IMR-90 (cell line): ENCODE data around the gene NKAIN2. TPM values are rescaled to one million over a fixed set of nuclear protein-coding genes. Genes with fewer than 3 reads are reported as not detected.

ENCODE experiments used
- ATAC-seq: fragments of 200-7000 bp; cut with Tn5 transposase; 2 replicates; pipeline ENCODE4 v1.9.1; 2020; ENCODE audit warnings: low read depth, mild to moderate bottlenecking, moderate library complexity
- BruUV-seq: library from RNA; stranded (reverse); fragments of 400-500 nt; replicated peaks from 2 replicates; lab custom pipeline; 2021; lab: Mats Ljungman, UMichigan
- CTCF ChIA-PET: fragments of 300-600 bp; formaldehyde crosslinking; extraction: SDS; loops from one replicate; lab custom pipeline; 2021; ENCODE audit warnings: antibody characterized with exemption; lab: Yijun Ruan, JAX
- POLR2A ChIA-PET: fragments of 300-600 bp; sonication (Branson Sonifier 250); formaldehyde crosslinking; loops from one replicate; lab custom pipeline; 2022; ENCODE audit warnings: antibody characterized with exemption; ENCODE audit not compliant: unreplicated experiment; lab: Charles Lee
- DNase-seq: peaks from one replicate; pipeline ENCODE4 v3.0.0; 2013
- H2AFZ ChIP-seq: replicated peaks from 2 replicates; pipeline ENCODE3; 2013; ENCODE audit warnings: low read length, mild to moderate bottlenecking; ENCODE audit not compliant: poor library complexity
- H2AK5ac ChIP-seq: 2 replicates; pipeline ENCODE4 v1.6.1; 2013; ENCODE audit warnings: low read depth, low read length, inconsistent platforms
- H2AK9ac ChIP-seq: replicated peaks from 2 replicates; pipeline ENCODE3; 2013; ENCODE audit warnings: mild to moderate bottlenecking, low read depth, low read length, moderate library complexity; ENCODE audit not compliant: poor library complexity
- H2BK120ac ChIP-seq: 2 replicates; pipeline ENCODE4 v1.6.1; 2013; ENCODE audit warnings: low read depth, low read length, inconsistent platforms
- H2BK15ac ChIP-seq: 3 replicates; pipeline ENCODE4 v1.6.1; 2013; ENCODE audit warnings: low read depth, low read length, inconsistent platforms
- H2BK20ac ChIP-seq: 2 replicates; pipeline ENCODE4 v1.6.1; 2013; ENCODE audit warnings: low read depth, mild to moderate bottlenecking, inconsistent platforms, low read length, moderate library complexity
- H2BK5ac ChIP-seq: 2 replicates; pipeline ENCODE4 v1.6.1; 2013; ENCODE audit warnings: mild to moderate bottlenecking, low read depth, low read length, inconsistent platforms; ENCODE audit not compliant: poor library complexity, severe bottlenecking
- H3K14ac ChIP-seq: replicated peaks from 2 replicates; pipeline ENCODE4 v1.6.1; 2013; ENCODE audit warnings: low read depth, low read length, inconsistent platforms
- H3K18ac ChIP-seq: 2 replicates; pipeline ENCODE4 v1.6.1; 2013; ENCODE audit warnings: low read depth, low read length, control low read depth
- H3K23ac ChIP-seq: 2 replicates; pipeline ENCODE4 v1.6.1; 2013; ENCODE audit warnings: low read depth, low read length, inconsistent platforms
- H3K27ac ChIP-seq: 2 replicates; pipeline ENCODE4 v1.5.1; 2013; ENCODE audit warnings: mild to moderate bottlenecking, control low read depth, low read length; ENCODE audit not compliant: insufficient read depth
- H3K27me3 ChIP-seq: 2 replicates; pipeline ENCODE4 v1.6.1; 2013; ENCODE audit warnings: low read length; ENCODE audit not compliant: control insufficient read depth, insufficient read depth
- H3K36me3 ChIP-seq: 2 replicates; pipeline ENCODE4 v1.6.1; 2013; ENCODE audit warnings: low read length, mixed read lengths; ENCODE audit not compliant: control insufficient read depth, insufficient read depth
- H3K4ac ChIP-seq: 2 replicates; pipeline ENCODE4 v1.6.1; 2013; ENCODE audit warnings: low read depth, low read length, inconsistent platforms
- H3K4me1 ChIP-seq: 2 replicates; pipeline ENCODE4 v1.6.1; 2013; ENCODE audit warnings: low read length, mixed read lengths; ENCODE audit not compliant: control insufficient read depth, insufficient read depth
- H3K4me2 ChIP-seq: 2 replicates; pipeline ENCODE4 v1.6.1; 2013; ENCODE audit warnings: low read depth, mild to moderate bottlenecking, control low read depth, low read length, moderate library complexity
- H3K4me3 ChIP-seq: 2 replicates; pipeline ENCODE4 v1.5.1; 2013; ENCODE audit warnings: low read depth, mild to moderate bottlenecking, control low read depth, low read length, moderate library complexity; ENCODE audit not compliant: insufficient read depth
- H3K56ac ChIP-seq: 2 replicates; pipeline ENCODE4 v1.6.1; 2013; ENCODE audit warnings: low read length, inconsistent platforms; ENCODE audit not compliant: insufficient read depth; ENCODE audit errors: extremely low read depth
- H3K79me1 ChIP-seq, 2 experiments: 2 replicates each; pipeline ENCODE4 v1.6.1; 2013; ENCODE audit warnings: low read length in 2 of 2, inconsistent platforms in 1 of 2, low read depth in 1 of 2
- H3K9ac ChIP-seq: 2 replicates; pipeline ENCODE4 v1.6.1; 2013; ENCODE audit warnings: low read depth, low read length, control low read depth
- H3K9me1 ChIP-seq: 2 replicates; pipeline ENCODE4 v1.6.1; 2013; ENCODE audit warnings: low read length, inconsistent platforms; ENCODE audit not compliant: insufficient read depth
- H3K9me3 ChIP-seq: 2 replicates; pipeline ENCODE4 v1.6.1; 2013; ENCODE audit warnings: low read length; ENCODE audit not compliant: control insufficient read depth, insufficient read depth
- H4K20me1 ChIP-seq: 2 replicates; pipeline ENCODE4 v1.6.1; 2013; ENCODE audit warnings: low read length, inconsistent platforms; ENCODE audit not compliant: insufficient read depth
- H4K5ac ChIP-seq: 2 replicates; pipeline ENCODE4 v1.6.1; 2013; ENCODE audit warnings: mild to moderate bottlenecking, low read depth, low read length, control low read depth
- H4K8ac ChIP-seq, 2 experiments: 2 replicates each; pipeline ENCODE4 v1.6.1; 2013; ENCODE audit warnings: low read depth in 2 of 2, low read length in 2 of 2, control low read depth in 1 of 2, inconsistent platforms in 1 of 2
- H4K91ac ChIP-seq: 2 replicates; pipeline ENCODE4 v1.6.1; 2013; ENCODE audit warnings: low read depth, low read length, inconsistent platforms; ENCODE audit not compliant: insufficient read depth
- BHLHE40 ChIP-seq: fragments of 150-350 bp; IDR thresholded peaks from 2 replicates; pipeline ENCODE4 v1.6.1; 2016; ENCODE audit warnings: mild to moderate bottlenecking, low read depth, low read length
- CHD1 ChIP-seq: IDR thresholded peaks from 2 replicates; pipeline ENCODE4 v1.6.1; 2012; ENCODE audit warnings: low read depth, low read length, improper control_type of control experiment
- CTCF ChIP-seq: conservative IDR thresholded peaks from 2 replicates; pipeline ENCODE4 v1.5.1; 2012; ENCODE audit warnings: mild to moderate bottlenecking, low read depth, low read length, improper control_type of control experiment
- FOS ChIP-seq: fragments of 150-350 bp; IDR thresholded peaks from 2 replicates; pipeline ENCODE4 v1.6.1; 2016; ENCODE audit warnings: low read depth, low read length
- MAZ ChIP-seq: IDR thresholded peaks from 2 replicates; pipeline ENCODE4 v1.6.1; 2012; ENCODE audit warnings: low read depth, mild to moderate bottlenecking, low read length, improper control_type of control experiment, moderate library complexity, borderline replicate concordance
- MXI1 ChIP-seq: IDR thresholded peaks from 2 replicates; pipeline ENCODE4 v1.6.1; 2012; ENCODE audit warnings: low read depth, mild to moderate bottlenecking, low read length, moderate library complexity, borderline replicate concordance
- NFE2L2 ChIP-seq: fragments of 150-350 bp; IDR thresholded peaks from 2 replicates; pipeline ENCODE4 v1.6.1; 2016; ENCODE audit warnings: low read depth, mild to moderate bottlenecking, low read length
- POLR2A ChIP-seq: IDR thresholded peaks from 2 replicates; pipeline ENCODE4 v1.6.1; 2012; ENCODE audit warnings: mild to moderate bottlenecking, low read depth, low read length
- RCOR1 ChIP-seq: IDR thresholded peaks from 2 replicates; pipeline ENCODE4 v1.6.1; 2012; ENCODE audit warnings: mild to moderate bottlenecking, low read length, improper control_type of control experiment; ENCODE audit not compliant: insufficient replicate concordance
- RFX5 ChIP-seq: IDR thresholded peaks from 2 replicates; pipeline ENCODE4 v1.8.0; 2012; ENCODE audit warnings: low read depth, mild to moderate bottlenecking, low read length, moderate library complexity
- SMC3 ChIP-seq: fragments of 150-350 bp; IDR thresholded peaks from 2 replicates; pipeline ENCODE4 v1.6.1; 2016; ENCODE audit warnings: low read depth, mild to moderate bottlenecking, antibody characterized with exemption, low read length, moderate library complexity
- USF2 ChIP-seq: fragments of 150-350 bp; IDR thresholded peaks from 2 replicates; pipeline ENCODE4 v1.6.1; 2017; ENCODE audit warnings: mild to moderate bottlenecking, antibody characterized with exemption, low read length, low read depth
- WGBS, 2 experiments: methylation state at CpG; one replicate each; pipeline versions ENCODE4 v1.1.5 to v1.1.7; 2013; ENCODE audit warnings: missing lambda C conversion rate in 2 of 2; ENCODE audit not compliant: insufficient read length in 1 of 2; ENCODE audit errors: extremely low coverage in 2 of 2; 5-methylcytosine and 5-hydroxymethylcytosine counted together
- dilution Hi-C: fragments of 300-500 bp; cut with HindIII; formaldehyde crosslinking; loops from one replicate; pipeline ENCODE4 v1.14.3; 2018; ENCODE audit warnings: low sequenced_read_pairs; ENCODE audit not compliant: unreplicated experiment
- in situ Hi-C: fragments of 300-500 bp; cut with MboI; formaldehyde crosslinking; loops from 3 replicates; pipeline ENCODE4 v1.14.3; 2019; ENCODE audit warnings: low sequenced_read_pairs, inconsistent platforms, mixed read lengths
- intact Hi-C: fragments of 100-400 bp; cut with micrococcal nuclease; formaldehyde crosslinking; loops from 2 replicates; pipeline ENCODE4 v1.10.0; 2022
- polyA plus RNA-seq, 3 experiments: library from polyadenylated mRNA; depleted of rRNA; stranded (reverse); fragments of >200 nt; gene quantifications; 2 replicates each; pipeline ENCODE4 v1.2.3, GENCODE V29; 2012; ENCODE audit warnings: low replicate concordance in 1 of 3
- total RNA-seq: library from RNA; depleted of rRNA; stranded (reverse); fragments of >200 nt; gene quantifications from 2 replicates; pipeline ENCODE4 v1.2.3, GENCODE V29; 2012
- TF ChIP-seq, protein P1 (sequence below): fragments of 150-350 bp; IDR thresholded peaks from 2 replicates; pipeline ENCODE4 v1.6.1; 2016; ENCODE audit warnings: low read depth, mild to moderate bottlenecking, low read length, moderate library complexity, borderline replicate concordance

The NKAIN2 gene
- total and polyA plus RNA-seq, 2 of the 4 experiments (the other 2 are of a cell fraction), result not detected

DNA sequence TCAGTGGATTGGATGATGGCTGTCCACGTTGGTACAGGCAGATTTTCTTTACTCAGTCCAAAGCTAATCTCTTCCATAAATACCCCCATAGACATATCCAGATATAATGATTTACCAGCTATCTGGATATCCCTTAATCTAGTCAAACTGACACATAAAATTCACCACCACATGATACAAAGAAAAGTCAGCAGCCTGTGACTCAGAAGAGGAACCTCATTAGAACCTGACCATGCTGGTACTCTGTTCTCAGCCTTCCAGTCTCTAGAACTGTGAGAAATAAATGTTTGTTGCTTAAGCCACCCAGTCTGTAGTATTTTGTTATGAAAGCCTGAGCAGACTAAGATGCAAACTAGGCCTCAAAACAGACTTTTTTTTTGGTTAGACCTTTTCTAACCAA lies 727.3 kb downstream of the NKAIN2 start:
- Histone ChIP-seq H3K23ac (no peak overlapping the region), H3K18ac (no peak overlapping the region), H2AK9ac (no peak overlapping the region), H4K8ac (no peak overlapping the region), H3K27me3 (no peaks in the 10 kb centered on the region), H3K4me1 (no peaks in the 10 kb centered on the region), H3K9ac (no peak overlapping the region), H3K4ac (no peak overlapping the region), H3K14ac (no peak overlapping the region), H4K5ac (no peak overlapping the region), H3K9me1 (no peaks in the 10 kb centered on the region), H4K20me1 (no peaks in the 10 kb centered on the region), H2BK5ac (no peak overlapping the region), H3K27ac (no peak overlapping the region), H3K56ac (no peak overlapping the region), H3K79me1 (no peaks in the 10 kb centered on the region), H3K36me3 (no peaks in the 10 kb centered on the region), H3K4me3 (no peak overlapping the region), H3K9me3 (no peaks in the 10 kb centered on the region), H4K91ac (no peak overlapping the region), H2BK15ac (no peak overlapping the region), H2BK120ac (no peak overlapping the region), H3K4me2 (no peak overlapping the region), H2BK20ac (no peak overlapping the region), H2AK5ac (no peak overlapping the region), H2AFZ (no peak overlapping the region)
- intact Hi-C loops (no loop called here), in situ Hi-C loops (no loop called here), dilution Hi-C loops (no loop called here)
- POLR2A ChIA-PET, result no interaction called here
- WGBS, 2 experiments, result no CpG with 5 or more reads among the region's 1 CpG
- ATAC-seq, result no peak
- TF ChIP-seq FOS, result no peak
- no peak for TF ChIP-seq USF2
- TF ChIP-seq, protein P1, sequence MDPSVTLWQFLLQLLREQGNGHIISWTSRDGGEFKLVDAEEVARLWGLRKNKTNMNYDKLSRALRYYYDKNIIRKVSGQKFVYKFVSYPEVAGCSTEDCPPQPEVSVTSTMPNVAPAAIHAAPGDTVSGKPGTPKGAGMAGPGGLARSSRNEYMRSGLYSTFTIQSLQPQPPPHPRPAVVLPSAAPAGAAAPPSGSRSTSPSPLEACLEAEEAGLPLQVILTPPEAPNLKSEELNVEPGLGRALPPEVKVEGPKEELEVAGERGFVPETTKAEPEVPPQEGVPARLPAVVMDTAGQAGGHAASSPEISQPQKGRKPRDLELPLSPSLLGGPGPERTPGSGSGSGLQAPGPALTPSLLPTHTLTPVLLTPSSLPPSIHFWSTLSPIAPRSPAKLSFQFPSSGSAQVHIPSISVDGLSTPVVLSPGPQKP, result no peak
- TF ChIP-seq CHD1, result no peak
- no peak for TF ChIP-seq NFE2L2
- no peak for TF ChIP-seq SMC3
- no peak for TF ChIP-seq CTCF
- no peak for TF ChIP-seq MAZ
- no peak for TF ChIP-seq POLR2A
- TF ChIP-seq RFX5, result no peak
- TF ChIP-seq BHLHE40, result no peak
- no peak for TF ChIP-seq RCOR1
- no peak for TF ChIP-seq MXI1
- BruUV-seq, result no TSS peak
- CTCF ChIA-PET, result no interaction called here
- no peak for DNase-seq
